Neutrophil (primary cell): ENCODE results near the gene CEP55.

Experiments used
- H3K27ac ChIP-seq: fragments of 200-600 bp; sonication (generic); 2 replicates; pipeline ENCODE4 v1.5.1; 2016; ENCODE audit warnings: mild to moderate bottlenecking, moderate library complexity
- H3K27me3 ChIP-seq: fragments of 200-600 bp; sonication (generic); 2 replicates; pipeline ENCODE4 v1.6.0; 2016; ENCODE audit warnings: mild to moderate bottlenecking
- H3K36me3 ChIP-seq: fragments of 200-600 bp; sonication (generic); 2 replicates; pipeline ENCODE4 v1.5.1; 2017
- H3K4me1 ChIP-seq, 2 experiments: fragments of 200-600 bp in 1 of 2; sonication (generic) in 1 of 2; 1 replicate in 1 of 2; 2 replicates in 1 of 2; pipeline versions ENCODE4 v1.5.1 to v1.6.1; 2013 to 2016; ENCODE audit warnings: low read depth in 1 of 2, low read length in 1 of 2, mild to moderate bottlenecking in 1 of 2, moderate library complexity in 1 of 2; ENCODE audit not compliant: control insufficient read depth in 1 of 2, insufficient read depth in 1 of 2
- H3K4me3 ChIP-seq, 2 experiments: fragments of 200-600 bp in 1 of 2; sonication (generic) in 1 of 2; 1 replicate in 1 of 2; 2 replicates in 1 of 2; pipeline ENCODE4 v1.5.1; 2013 to 2016; ENCODE audit warnings: low read depth in 1 of 2, low read length in 1 of 2, mild to moderate bottlenecking in 1 of 2, moderate library complexity in 1 of 2
- H3K9me3 ChIP-seq: fragments of 200-600 bp; sonication (generic); 2 replicates; pipeline ENCODE4 v1.5.1; 2016
- CTCF ChIP-seq: fragments of 200-600 bp; sonication (generic); IDR thresholded peaks from 2 replicates; pipeline ENCODE4 v1.5.1; 2016; ENCODE audit warnings: antibody characterized with exemption

CEP55 gene

GRCh38 chr10:93554316-93554663 lies 57.9 kb downstream of the CEP55 start:
- no peak overlapping the region for H3K27ac ChIP-seq
- H3K4me1 ChIP-seq, result no peaks in the 10 kb centered on the region
- TF ChIP-seq CTCF, result no peak
- no peaks in the 10 kb centered on the region for H3K27me3 ChIP-seq
- H3K4me3 ChIP-seq, result no peak overlapping the region
- H3K9me3 ChIP-seq, result no peaks in the 10 kb centered on the region
- H3K36me3 ChIP-seq, result no peaks in the 10 kb centered on the region

GRCh38 chr10:93554760-93555432 lies 58.5 kb downstream of the CEP55 start:
- peak; percentile 25 for TF ChIP-seq CTCF
- Histone ChIP-seq H3K27me3 (no peaks in the 10 kb centered on the region), H3K9me3 (no peaks in the 10 kb centered on the region), H3K36me3 (no peaks in the 10 kb centered on the region), H3K4me1 (no peaks in the 10 kb centered on the region), H3K4me3 (no peak overlapping the region), H3K27ac (no peak overlapping the region)

GRCh38 chr10:93559490-93559889 lies 63.1 kb downstream of the CEP55 start:
- no peak for TF ChIP-seq CTCF
- Histone ChIP-seq H3K27me3 (no peaks in the 10 kb centered on the region), H3K4me1 (no peaks in the 10 kb centered on the region), H3K27ac (no peak overlapping the region), H3K9me3 (no peaks in the 10 kb centered on the region), H3K4me3 (no peak overlapping the region), H3K36me3 (no peaks in the 10 kb centered on the region)

GRCh38 chr10:93560541-93560940 lies 64.1 kb downstream of the CEP55 start:
- Histone ChIP-seq H3K4me1 (no peaks in the 10 kb centered on the region), H3K9me3 (no peaks in the 10 kb centered on the region), H3K27ac (no peak overlapping the region), H3K36me3 (no peaks in the 10 kb centered on the region), H3K27me3 (peaks cover 6% of the 10 kb centered on the region), H3K4me3 (no peak overlapping the region)
- TF ChIP-seq CTCF, result no peak

- H3K27me3 ChIP-seq, result peaks cover 55% of the 10 kb centered on the region
- peaks cover 4 to 7% of the 10 kb centered on the region in 2 experiments for H3K4me1 ChIP-seq
- H3K36me3 ChIP-seq, result no peaks in the 10 kb centered on the region
- no peak for TF ChIP-seq CTCF
- no peaks in the 10 kb centered on the region for H3K9me3 ChIP-seq
- no peak overlapping the region for H3K27ac ChIP-seq
- no peak overlapping the region for H3K4me3 ChIP-seq
These were observed 69.0 kb downstream of the CEP55 start for GRCh38 chr10:93565446-93565845.
